Stimulated activated CD4-positive, alpha-beta T cell treated with anti-CD3 and anti-CD28 coated beads, Interleukin-1b, Interleukin-23, amount 100 ng/mL, for 4 hours (primary cell): ENCODE results near the gene FZD7.

ENCODE experiments used
- DNase-seq, 2 donors: peaks; one replicate each; pipeline ENCODE4 v3.0.0-alpha.2; 2020; ENCODE audit warnings: low read depth in 2 of 2

FZD7 gene

GRCh38 chr2:202014318-202014717, 19.3 kb upstream of the FZD7 start:
- DNase-seq: no peak

GRCh38 chr2:202014759-202015211, 18.9 kb upstream of the FZD7 start:
- DNase-seq: no peak

GRCh38 chr2:202015471-202015870, 18.2 kb upstream of the FZD7 start:
- DNase-seq: no peak

GRCh38 chr2:202016579-202017227, 17.0 kb upstream of the FZD7 start:
- no peak for DNase-seq

- no peak for DNase-seq
Measured at GRCh38 chr2:202017940-202018339, 15.7 kb upstream of the FZD7 start.

- DNase-seq: no peak
Measured at GRCh38 chr2:202018950-202019349, 14.7 kb upstream of the FZD7 start.

GRCh38 chr2:202019689-202020450, 13.8 kb upstream of the FZD7 start:
- no peak for DNase-seq

GRCh38 chr2:202022755-202023154, 10.9 kb upstream of the FZD7 start:
- no peak for DNase-seq

- no peak for DNase-seq
Measured at GRCh38 chr2:202023198-202023903, 10.3 kb upstream of the FZD7 start.

- DNase-seq: no peak
Measured at GRCh38 chr2:202023904-202024266, 9.8 kb upstream of the FZD7 start.

- no peak for DNase-seq
Measured at GRCh38 chr2:202024871-202025270, 8.8 kb upstream of the FZD7 start.

GRCh38 chr2:202025816-202026215, 7.8 kb upstream of the FZD7 start:
- DNase-seq: no peak

- no peak for DNase-seq
Measured at GRCh38 chr2:202026507-202026906, 7.1 kb upstream of the FZD7 start.

GRCh38 chr2:202030691-202031090, 3.0 kb upstream of the FZD7 start:
- no peak for DNase-seq

- DNase-seq: no peak
Measured at GRCh38 chr2:202031246-202031951, 2.3 kb upstream of the FZD7 start.

- DNase-seq: peak in 1 of 2 donors; percentile 21
Measured at GRCh38 chr2:202032846-202033316, 774 bp upstream of the FZD7 start.

GRCh38 chr2:202034249-202035088, 814 bp downstream of the FZD7 start:
- peak; percentile 11 to 24 for DNase-seq

GRCh38 chr2:202035089-202035940, 1.7 kb downstream of the FZD7 start:
- peak in 1 of 2 donors; percentile 26 for DNase-seq

GRCh38 chr2:202035941-202036372, 2.3 kb downstream of the FZD7 start:
- DNase-seq: no peak

GRCh38 chr2:202036601-202037037, 3.0 kb downstream of the FZD7 start:
- DNase-seq: no peak
